A549 (cell line): ENCODE results near the gene MARCHF9. TPM values are rescaled to one million over a fixed set of nuclear protein-coding genes. Genes with fewer than 3 reads are reported as not detected.
A peak's percentile ranks its signal among the peaks of the same experiment; 100 is the strongest.

ENCODE experiments used
- ATAC-seq, 2 experiments: fragments of 200-7000 bp in 1 of 2; fragments of >200 bp in 1 of 2; cut with Nextera tagmentation in 1 of 2; cut with Tn5 transposase in 1 of 2; 3 replicates each; pipeline versions ENCODE4 v1.8.0 to v1.9.1; 2018 to 2020; ENCODE audit warnings: mild to moderate bottlenecking in 1 of 2, moderate library complexity in 1 of 2
- CTCF ChIA-PET: fragments of 300-600 bp; sonication (Branson Sonifier 250); formaldehyde crosslinking; extraction: SDS; loops from one replicate; lab custom pipeline; 2021; ENCODE audit warnings: antibody characterized with exemption, inconsistent platforms; lab: Yijun Ruan, JAX
- POLR2A ChIA-PET: fragments of 350-600 bp; formaldehyde crosslinking; extraction: SDS; loops from one replicate; lab custom pipeline; 2021; ENCODE audit warnings: antibody characterized with exemption, inconsistent platforms; lab: Yijun Ruan, JAX
- DNase-seq, 2 experiments: peaks; one replicate each; pipeline versions ENCODE4 v3.0.0 to v3.0.0-alpha.2; 2011 to 2016; ENCODE audit warnings: low read depth in 1 of 2, low spot score in 1 of 2
- FAIRE-seq: peaks from 2 replicates; lab custom pipeline; 2011; peaks lifted over from hg19 to GRCh38; lab: Jason Lieb, UNC
- H3K27ac ChIP-seq, 2 experiments: fragments of >200 bp; sonication (Bioruptor Twin); formaldehyde crosslinking; 3 replicates each; pipeline ENCODE4 v1.5.1; 2016 to 2017
- H3K4me1 ChIP-seq: fragments of >200 bp; sonication (Bioruptor Twin); formaldehyde crosslinking; 3 replicates; pipeline ENCODE4 v1.6.1; 2016
- H3K4me2 ChIP-seq: fragments of >200 bp; sonication (Bioruptor Twin); formaldehyde crosslinking; 3 replicates; pipeline ENCODE4 v1.6.1; 2016
- H3K4me3 ChIP-seq: fragments of >200 bp; sonication (Bioruptor Twin); formaldehyde crosslinking; 3 replicates; pipeline ENCODE4 v1.5.1; 2016
- H3K9me3 ChIP-seq: fragments of >200 bp; sonication (Bioruptor Twin); formaldehyde crosslinking; 3 replicates; pipeline ENCODE4 v1.6.1; 2016
- ATOH8 ChIP-seq: fragments of 250-450 bp; sonication (Bioruptor Pico); IDR thresholded peaks from 2 replicates; pipeline ENCODE4 v1.5.0; 2020; ENCODE audit warnings: low read depth, mild to moderate bottlenecking, moderate library complexity
- BHLHE40 ChIP-seq: IDR thresholded peaks from 2 replicates; pipeline ENCODE4 v1.6.1; 2012; ENCODE audit warnings: low read depth, low read length, inconsistent platforms
- CBX2 ChIP-seq: fragments of 200-600 bp; sonication (generic); IDR thresholded peaks from 2 replicates; pipeline ENCODE4 v1.6.1; 2016; ENCODE audit warnings: low read depth, mild to moderate bottlenecking, borderline replicate concordance
- CEBPB ChIP-seq, 2 experiments: fragments of >200 bp in 1 of 2; sonication (Bioruptor Twin) in 1 of 2; formaldehyde crosslinking in 1 of 2; IDR thresholded peaks; 2 replicates each; pipeline ENCODE4 v1.6.1; 2012 to 2016
- CHD2 ChIP-seq: fragments of 150-350 bp; IDR thresholded peaks from 2 replicates; pipeline ENCODE4 v1.6.1; 2014; ENCODE audit warnings: low read length; ENCODE audit not compliant: partially characterized antibody
- E2F6 ChIP-seq: IDR thresholded peaks from 2 replicates; pipeline ENCODE4 v1.6.1; 2012; ENCODE audit warnings: low read depth, borderline replicate concordance
- EHF ChIP-seq: fragments of 250-450 bp; sonication (Bioruptor Pico); IDR thresholded peaks from 2 replicates; pipeline ENCODE4 v1.5.0; 2020; ENCODE audit warnings: mild to moderate bottlenecking
- EHMT2 ChIP-seq: fragments of 200-600 bp; sonication (generic); IDR thresholded peaks from 2 replicates; pipeline ENCODE4 v1.6.1; 2016; ENCODE audit warnings: antibody characterized with exemption, low read depth, mild to moderate bottlenecking, moderate library complexity
- ELK1 ChIP-seq: fragments of 150-350 bp; IDR thresholded peaks from 2 replicates; pipeline ENCODE4 v1.6.1; 2014; ENCODE audit warnings: low read depth, mild to moderate bottlenecking, low read length
- ESRRA ChIP-seq: fragments of 150-350 bp; IDR thresholded peaks from 2 replicates; pipeline ENCODE4 v1.6.1; 2014; ENCODE audit warnings: mild to moderate bottlenecking, low read length, borderline replicate concordance
- FOSB ChIP-seq: fragments of 250-450 bp; sonication (Bioruptor Pico); IDR thresholded peaks from 2 replicates; pipeline ENCODE4 v1.5.0; 2020; ENCODE audit warnings: mild to moderate bottlenecking, moderate library complexity
- HES2 ChIP-seq: fragments of >200 bp; sonication (Bioruptor Twin); formaldehyde crosslinking; IDR thresholded peaks from 2 replicates; pipeline ENCODE4 v1.6.1; 2016
- HOXA7 ChIP-seq: fragments of 250-450 bp; sonication (Bioruptor Pico); IDR thresholded peaks from 2 replicates; pipeline ENCODE4 v1.5.0; 2020; ENCODE audit warnings: mild to moderate bottlenecking, moderate library complexity
- HOXB13 ChIP-seq: fragments of 250-450 bp; sonication (Bioruptor Pico); IDR thresholded peaks from 2 replicates; pipeline ENCODE4 v1.5.0; 2020; ENCODE audit warnings: low read depth, mild to moderate bottlenecking, moderate library complexity
- JUN ChIP-seq, 2 experiments: fragments of >200 bp; sonication (Bioruptor Twin); formaldehyde crosslinking; IDR thresholded peaks; 2 replicates in 1 of 2; 3 replicates in 1 of 2; pipeline ENCODE4 v1.6.1; 2016 to 2017
- JUNB ChIP-seq: fragments of >200 bp; sonication (Bioruptor Twin); formaldehyde crosslinking; IDR thresholded peaks from 2 replicates; pipeline ENCODE4 v1.6.1; 2016
- MAFK ChIP-seq: fragments of 450-650 bp; IDR thresholded peaks from 2 replicates; pipeline ENCODE4 v1.6.1; 2014; ENCODE audit not compliant: partially characterized antibody
- MAX ChIP-seq: IDR thresholded peaks from 2 replicates; pipeline ENCODE4 v1.6.1; 2012
- MYC ChIP-seq: IDR thresholded peaks from 2 replicates; pipeline ENCODE4 v1.6.1; 2012; ENCODE audit warnings: mild to moderate bottlenecking, inconsistent platforms, low read length, improper control_type of control experiment, borderline replicate concordance
- NFE2L2 ChIP-seq: fragments of 150-350 bp; conservative IDR thresholded peaks from 2 replicates; pipeline ENCODE4 v1.6.1; 2014; ENCODE audit warnings: low read length
- NPAS2 ChIP-seq: fragments of 250-450 bp; sonication (Bioruptor Pico); IDR thresholded peaks from 2 replicates; pipeline ENCODE4 v1.8.0; 2022; ENCODE audit warnings: mild to moderate bottlenecking, moderate library complexity, borderline replicate concordance
- PHF8 ChIP-seq: fragments of 200-600 bp; sonication (generic); IDR thresholded peaks from 2 replicates; pipeline ENCODE4 v1.6.1; 2016; ENCODE audit warnings: low read depth, mild to moderate bottlenecking, antibody characterized with exemption, moderate library complexity, borderline replicate concordance
- RAD21 ChIP-seq, 2 experiments: fragments of >200 bp in 1 of 2; sonication (Bioruptor Twin) in 1 of 2; formaldehyde crosslinking in 1 of 2; IDR thresholded peaks in 1 of 2; conservative IDR thresholded peaks in 1 of 2; 2 replicates in 1 of 2; 3 replicates in 1 of 2; pipeline ENCODE4 v1.6.1; 2012 to 2018; ENCODE audit warnings: inconsistent platforms in 1 of 2
- RCOR1 ChIP-seq: fragments of 150-350 bp; IDR thresholded peaks from 2 replicates; pipeline ENCODE4 v1.6.1; 2014; ENCODE audit warnings: antibody characterized with exemption, low read length, low read depth
- REST ChIP-seq: fragments of 200-600 bp; sonication (generic); IDR thresholded peaks from 2 replicates; pipeline ENCODE4 v1.6.1; 2016; ENCODE audit warnings: antibody characterized with exemption, mild to moderate bottlenecking, moderate library complexity
- RFX5 ChIP-seq: fragments of 450-650 bp; IDR thresholded peaks from 2 replicates; pipeline ENCODE4 v1.7.1; 2014; ENCODE audit warnings: antibody characterized with exemption, mild to moderate bottlenecking, moderate library complexity
- RNF2 ChIP-seq: fragments of 200-600 bp; sonication (generic); IDR thresholded peaks from 2 replicates; pipeline ENCODE4 v1.6.1; 2016; ENCODE audit warnings: low read depth, mild to moderate bottlenecking, antibody characterized with exemption, moderate library complexity, borderline replicate concordance
- SMC3 ChIP-seq: fragments of >200 bp; sonication (Bioruptor Twin); formaldehyde crosslinking; IDR thresholded peaks from 3 replicates; pipeline ENCODE4 v1.6.1; 2018; ENCODE audit warnings: inconsistent platforms
- SREBF2 ChIP-seq: fragments of 450-650 bp; IDR thresholded peaks from 2 replicates; pipeline ENCODE4 v1.6.1; 2014; ENCODE audit warnings: mild to moderate bottlenecking, moderate library complexity
- TP53 ChIP-seq: fragments of 250-450 bp; sonication (Bioruptor Pico); IDR thresholded peaks from 2 replicates; pipeline ENCODE4 v1.5.0; 2021; ENCODE audit warnings: mild to moderate bottlenecking, moderate library complexity
- USF2 ChIP-seq: fragments of 450-650 bp; IDR thresholded peaks from 2 replicates; pipeline ENCODE4 v1.6.1; 2014; ENCODE audit warnings: antibody characterized with exemption
- ZSCAN20 ChIP-seq: fragments of 250-450 bp; sonication (Bioruptor Pico); IDR thresholded peaks from 2 replicates; pipeline ENCODE4 v1.8.0; 2022; ENCODE audit warnings: mild to moderate bottlenecking, moderate library complexity
- whole genome bisulfite sequencing: methylation state at CpG from one replicate; pipeline ENCODE4 v1.1.6; 2017; ENCODE audit errors: missing lambda C conversion rate; 5-methylcytosine and 5-hydroxymethylcytosine counted together
- polyA plus RNA-seq, 4 experiments: library from polyadenylated mRNA; depleted of rRNA in 3 of 4; stranded (reverse); fragments of >200 nt; fragmentation: RNase III in 1 of 4; extraction: RNeasy Plus Mini Kit Qiagen cat#74134 plus additional on column Dnase treatment in 1 of 4; gene quantifications; 2 replicates in 3 of 4; 3 replicates in 1 of 4; pipeline ENCODE4 v1.2.3, GENCODE V29; 2011 to 2017

The MARCHF9 gene
- polyA plus RNA-seq, 2 of the 4 experiments (the other 2 are of a cell fraction) = 6.8 to 7.2 TPM

- H3K4me1 ChIP-seq = peaks cover 8% of the 10 kb centered on the region
- H3K27ac ChIP-seq = peak within 1 kb of the TSS; percentile 75 to 89
- H3K4me3 ChIP-seq = peak within 1 kb of the TSS; percentile 83
- CTCF ChIA-PET = interaction anchor here (0.6 to 8.1 kb wide), 29 partner anchors 8 to 148 kb away, joined by 3 to 60 read pairs (median 4); partner anchors contain the start of genes CYP27B1, EEF1AKMT3 and METTL1
- ATAC-seq (peak; percentile 89 to 94), FAIRE-seq (no peak), DNase-seq (peak; percentile 81 to 97)
- peak within 1 kb of the TSS; percentile 74 for H3K4me2 ChIP-seq
- H3K9me3 ChIP-seq = no peaks in the 10 kb centered on the region
- under 1% methylated on average over 43 of the region's 45 CpGs for WGBS
- POLR2A ChIA-PET = interaction anchor here (0.7 to 1.3 kb wide), 7 partner anchors 9 to 114 kb away, joined by 3 to 9 read pairs (median 4); partner anchors contain the start of genes EEF1AKMT3 and METTL1
- TF ChIP-seq ATOH8 (CRISPR knock-in tag) (no peak), MYC (peak; percentile 77; the same call in 1 of the 2 replicates), CHD2 (no peak), RFX5 (no peak), CBX2 (no peak), EHF (CRISPR knock-in tag) (no peak), NPAS2 (no peak), E2F6 (no peak; the same call in 1 of the 2 replicates), MAX (peak; percentile 95), REST (no peak), ZSCAN20 (no peak), ESRRA (no peak), RNF2 (no peak), RAD21 (conservative IDR thresholded peaks at IDR 0.05 in 1 of 2, IDR thresholded peaks at IDR 0.05 in 1 of 2) (peak; percentile 22 to 39; a peak in 1 of 5 replicates), NFE2L2 (no peak), ELK1 (no peak), TP53 (CRISPR knock-in tag) (peak; percentile 60; the same call in 1 of the 2 replicates), MAFK (no peak), JUN (IDR thresholded peaks at IDR 0.05) (peak; percentile 81 to 96; a peak in 4 of 5 replicates), BHLHE40 (no peak), RCOR1 (no peak), HOXB13 (CRISPR knock-in tag) (no peak), CEBPB (IDR thresholded peaks at IDR 0.05) (peak; percentile 81 to 94; a peak in 3 of 4 replicates), HES2 (no peak), PHF8 (peak; percentile 91; the same call in 1 of the 2 replicates), EHMT2 (no peak), FOSB (CRISPR knock-in tag) (no peak), USF2 (no peak), SREBF2 (no peak), JUNB (no peak), HOXA7 (CRISPR knock-in tag) (no peak), SMC3 (peak; percentile 45)
Observed at GRCh38 chr12:57782608-57783465, 27.9 kb downstream of the MARCHF9 start, which contains the start of gene TSFM. TSFM (plus strand) TSS chr12:57782787; CDS start chr12:57782802, 15 bp downstream.
